ENCODE measurements around the gene DHRS13. TPM values are rescaled to one million over a fixed set of nuclear protein-coding genes. Genes with fewer than 3 reads are reported as not detected.
"Not testable (repeated sequence)": the region's sequence is repeated elsewhere in the genome, so short reads cannot be mapped to it uniquely, and the experiment has no call there.

The DHRS13 gene
- total RNA-seq, 4 donors from 2014 or later = 15.1 to 26.8 (median 20.2) TPM

DNA sequence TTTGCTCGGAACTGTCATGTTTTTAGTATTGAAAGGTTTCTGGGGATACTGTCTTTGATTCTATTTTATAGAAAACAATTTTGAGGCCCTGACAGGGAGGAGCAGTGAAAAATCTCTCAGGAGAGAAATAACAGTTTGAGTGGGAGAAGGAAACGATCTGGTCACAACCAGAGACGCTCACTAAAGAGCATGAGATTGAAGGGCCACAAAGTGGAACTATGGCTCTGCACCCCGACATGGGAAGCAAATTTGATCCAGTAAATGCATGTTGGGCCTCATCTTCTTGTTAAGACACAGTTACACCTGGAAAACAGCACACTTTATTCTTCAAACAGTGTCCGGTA is 47.6 kb downstream of the DHRS13 start:
- peaks cover 43% of the 10 kb centered on the region for H3K36me3 ChIP-seq
- peaks cover 16% of the 10 kb centered on the region for H3K4me1 ChIP-seq
- H3K4me3 ChIP-seq = peak overlapping the region; percentile 84
- DNase-seq (ENCODE audit: low spot score in 2 of 2) = no peak
- H3K27me3 ChIP-seq = no peaks in the 10 kb centered on the region
- TF ChIP-seq, protein P1, sequence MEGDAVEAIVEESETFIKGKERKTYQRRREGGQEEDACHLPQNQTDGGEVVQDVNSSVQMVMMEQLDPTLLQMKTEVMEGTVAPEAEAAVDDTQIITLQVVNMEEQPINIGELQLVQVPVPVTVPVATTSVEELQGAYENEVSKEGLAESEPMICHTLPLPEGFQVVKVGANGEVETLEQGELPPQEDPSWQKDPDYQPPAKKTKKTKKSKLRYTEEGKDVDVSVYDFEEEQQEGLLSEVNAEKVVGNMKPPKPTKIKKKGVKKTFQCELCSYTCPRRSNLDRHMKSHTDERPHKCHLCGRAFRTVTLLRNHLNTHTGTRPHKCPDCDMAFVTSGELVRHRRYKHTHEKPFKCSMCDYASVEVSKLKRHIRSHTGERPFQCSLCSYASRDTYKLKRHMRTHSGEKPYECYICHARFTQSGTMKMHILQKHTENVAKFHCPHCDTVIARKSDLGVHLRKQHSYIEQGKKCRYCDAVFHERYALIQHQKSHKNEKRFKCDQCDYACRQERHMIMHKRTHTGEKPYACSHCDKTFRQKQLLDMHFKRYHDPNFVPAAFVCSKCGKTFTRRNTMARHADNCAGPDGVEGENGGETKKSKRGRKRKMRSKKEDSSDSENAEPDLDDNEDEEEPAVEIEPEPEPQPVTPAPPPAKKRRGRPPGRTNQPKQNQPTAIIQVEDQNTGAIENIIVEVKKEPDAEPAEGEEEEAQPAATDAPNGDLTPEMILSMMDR (IDR thresholded peaks at IDR 0.05) = no peak
- TF ChIP-seq POLR2A (IDR thresholded peaks at IDR 0.05) (no peak), POLR2AphosphoS5 (IDR thresholded peaks at IDR 0.05) (no peak), EP300 (IDR thresholded peaks at IDR 0.05) (no peak)
- H3K9me3 ChIP-seq = no peaks in the 10 kb centered on the region
- peak overlapping the region; percentile 66 for H3K27ac ChIP-seq
- WGBS = 21% methylated on average over 5 of the region's 5 CpGs

GRCh38 chr17:28854457-28855335 is 48.2 kb downstream of the DHRS13 start, which contains the start of gene ERAL1:
Gene ERAL1 (plus strand): TSS chr17:28855016. CDS start chr17:28855035, 19 bp downstream.
- Histone ChIP-seq H3K4me1 (peaks cover 16% of the 10 kb centered on the region), H3K27me3 (no peaks in the 10 kb centered on the region), H3K4me3 (peak within 1 kb of the TSS; percentile 84), H3K36me3 (peaks cover 37% of the 10 kb centered on the region), H3K9me3 (no peaks in the 10 kb centered on the region), H3K27ac (peak within 1 kb of the TSS; percentile 66)
- TF ChIP-seq, protein P1 (IDR thresholded peaks at IDR 0.05) = no peak
- TF ChIP-seq POLR2AphosphoS5 (IDR thresholded peaks at IDR 0.05) (peak in 2 of 3 donors; percentile 38 to 89), POLR2A (IDR thresholded peaks at IDR 0.05) (peak in 1 of 2 donors; percentile 34), EP300 (IDR thresholded peaks at IDR 0.05) (no peak)
- WGBS = under 1% methylated on average over 42 of the region's 42 CpGs
- DNase-seq (ENCODE audit: low spot score in 2 of 2) = peak; percentile 87 to 91

DNA sequence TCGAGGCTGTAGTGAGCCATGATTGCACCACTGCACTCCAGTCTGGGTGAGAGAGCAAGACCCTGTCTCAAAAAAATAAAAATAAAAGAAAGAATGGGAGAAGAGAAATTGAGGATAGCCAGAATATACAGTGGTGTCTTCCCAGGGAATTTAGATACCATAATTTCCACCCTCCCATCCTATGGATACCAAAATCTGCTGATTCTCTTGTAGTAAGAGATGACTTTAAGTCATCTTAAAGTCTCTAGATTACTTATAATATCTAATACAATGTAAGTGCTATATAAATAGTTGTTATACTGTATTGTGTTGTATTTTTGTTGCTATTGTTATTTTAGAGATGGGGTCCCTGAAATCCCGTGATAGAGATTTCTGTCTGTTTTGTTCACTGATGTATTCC is 49.6 kb downstream of the DHRS13 start:
- no peak overlapping the region for H3K27ac ChIP-seq
- peaks cover 16% of the 10 kb centered on the region for H3K4me1 ChIP-seq
- DNase-seq (ENCODE audit: low spot score in 2 of 2) = no peak
- H3K4me3 ChIP-seq = no peak overlapping the region
- TF ChIP-seq POLR2AphosphoS5 (IDR thresholded peaks at IDR 0.05) = no peak
- no peak for TF ChIP-seq POLR2A (IDR thresholded peaks at IDR 0.05)
- TF ChIP-seq EP300 (IDR thresholded peaks at IDR 0.05) = no peak
- TF ChIP-seq, protein P1 (IDR thresholded peaks at IDR 0.05) = no peak
- H3K27me3 ChIP-seq = no peaks in the 10 kb centered on the region
- WGBS = 96% methylated on average over 2 of the region's 2 CpGs
- no peaks in the 10 kb centered on the region for H3K9me3 ChIP-seq
- peaks cover 23% of the 10 kb centered on the region for H3K36me3 ChIP-seq

DNA sequence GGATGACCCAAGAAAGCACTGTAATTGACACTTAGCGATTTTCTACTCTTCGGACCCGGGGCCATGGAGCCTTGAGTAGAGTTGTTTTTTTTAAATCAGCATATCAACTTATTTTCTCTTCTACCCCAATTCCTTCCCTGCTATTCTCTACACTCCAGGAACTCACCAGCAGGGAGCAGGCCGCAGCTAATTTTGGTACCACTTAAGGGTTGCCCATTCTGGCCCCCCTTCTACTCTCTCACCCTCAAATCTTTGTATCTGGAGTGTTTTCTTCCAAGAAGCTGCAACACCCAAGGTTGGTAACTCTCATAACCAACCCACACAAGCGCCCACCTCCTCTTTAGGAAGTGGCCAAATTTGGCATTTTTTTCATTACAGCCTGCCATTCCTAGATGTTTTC is 53.6 kb downstream of the DHRS13 start:
- no peak for DNase-seq (ENCODE audit: low spot score in 2 of 2)
- no peaks in the 10 kb centered on the region for H3K36me3 ChIP-seq
- H3K4me1 ChIP-seq = peaks cover 3% of the 10 kb centered on the region
- no peak overlapping the region for H3K27ac ChIP-seq
- H3K27me3 ChIP-seq = no peaks in the 10 kb centered on the region
- H3K4me3 ChIP-seq = no peak overlapping the region
- WGBS = 82% methylated on average over 5 of the region's 5 CpGs
- TF ChIP-seq EP300 (IDR thresholded peaks at IDR 0.05) (no peak), POLR2AphosphoS5 (IDR thresholded peaks at IDR 0.05) (no peak)
- H3K9me3 ChIP-seq = no peaks in the 10 kb centered on the region

GRCh38 chr17:28848667-28849066 is 54.2 kb downstream of the DHRS13 start:
- H3K27ac ChIP-seq; H3K27me3 ChIP-seq; H3K36me3 ChIP-seq; DNase-seq (ENCODE audit: low spot score in 2 of 2); H3K4me3 ChIP-seq; H3K4me1 ChIP-seq; H3K9me3 ChIP-seq: not testable (repeated sequence)
- 82% methylated on average over 9 of the region's 15 CpGs for WGBS

Other genes starting within 250 kb of the DHRS13 start
- gene SDF2, start 241.2 kb downstream of the DHRS13 start, total RNA-seq = 10 to 100 TPM; 35.8 to 50.3 (median 36.3) TPM
- gene SUPT6H, start 240.9 kb downstream of the DHRS13 start, total RNA-seq = 100 to 1,000 TPM in 1 of 4 donors, 10 to 100 TPM in 3; 41.1 to 123 (median 57.2) TPM
- gene PROCA1, start 191.2 kb downstream of the DHRS13 start, total RNA-seq = 1 to 10 TPM in 1 of 4 donors, under 1 TPM in 1, not detected in 2; 0.36 to 6.2 TPM
- gene RAB34, start 185.2 kb downstream of the DHRS13 start, total RNA-seq = 10 to 100 TPM; 60.7 to 96.1 (median 77.6) TPM
- gene RPL23A, start 183.1 kb downstream of the DHRS13 start, total RNA-seq = 100 to 1,000 TPM; 528 to 947 (median 789) TPM
- gene TLCD1, start 176.8 kb downstream of the DHRS13 start, total RNA-seq = 10 to 100 TPM in 3 of 4 donors, 1 to 10 TPM in 1; 6.9 to 25.0 (median 17.0) TPM
- gene NEK8, start 174.3 kb downstream of the DHRS13 start, total RNA-seq = 1 to 10 TPM; 1.9 to 8.1 (median 6.0) TPM
- gene TRAF4, start 159.1 kb downstream of the DHRS13 start, total RNA-seq = 10 to 100 TPM; 26.7 to 38.4 (median 35.3) TPM
- gene FAM222B, start 60.3 kb downstream of the DHRS13 start, total RNA-seq = 10 to 100 TPM; 12.1 to 20.7 (median 17.8) TPM
- gene ERAL1, start 48.1 kb downstream of the DHRS13 start, total RNA-seq = 10 to 100 TPM; 42.2 to 61.4 (median 45.0) TPM
- 10 to 100 TPM; 41.7 to 57.5 (median 52.3) TPM for gene FLOT2, start 5.3 kb downstream of the DHRS13 start, total RNA-seq
- 10 to 100 TPM; 24.4 to 80.9 (median 35.4) TPM for gene PHF12, start 48.4 kb upstream of the DHRS13 start, total RNA-seq
- gene SEZ6, start 103.0 kb upstream of the DHRS13 start, total RNA-seq = not detected
- gene PIPOX, start 140.1 kb upstream of the DHRS13 start, total RNA-seq = 1 to 10 TPM; 1.3 to 3.7 (median 3.0) TPM